Measurements from ENCODE around the gene TTLL11. TPM values are rescaled to one million over a fixed set of nuclear protein-coding genes. Genes with fewer than 3 reads are reported as not detected.

The TTLL11 gene
- polyA plus RNA-seq, 1 donor (not counting 4 experiments of a cell fraction or from before 2014, with no cell fraction given), result 8.0 TPM

DNA sequence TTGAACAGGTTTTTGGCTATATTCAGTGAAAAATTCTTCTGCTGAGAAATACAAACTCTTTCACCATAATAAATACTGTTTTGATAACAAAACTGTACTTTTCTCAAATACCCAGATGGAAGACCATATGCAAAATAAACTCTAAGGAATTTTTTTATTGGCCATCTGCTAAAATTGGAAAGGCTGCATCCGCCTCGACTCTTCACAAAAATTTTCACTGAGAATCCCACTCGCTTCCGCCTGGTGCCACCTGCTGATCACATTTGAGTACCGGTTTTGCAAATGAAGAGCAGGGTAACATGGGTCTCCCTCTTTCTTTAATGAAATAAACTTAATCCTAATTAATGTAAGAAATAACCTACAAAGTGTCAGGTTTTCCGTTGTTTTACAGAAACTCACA, 76.4 kb downstream of the TTLL11 start:
- Histone ChIP-seq H3K27me3 (ENCODE audit: control insufficient read depth, extremely low read depth, insufficient read depth, low read length) (no peaks in the 10 kb centered on the region), H3K79me2 (ENCODE audit: control insufficient read depth, insufficient read depth, low read length) (no peaks in the 10 kb centered on the region), H3K9me3 (ENCODE audit: control insufficient read depth, low read depth, low read length) (no peaks in the 10 kb centered on the region), H2AFZ (ENCODE audit: control insufficient read depth, low read length) (no peak overlapping the region), H3K36me3 (ENCODE audit: control insufficient read depth in 2 of 2, extremely low read depth in 1 of 2, insufficient read depth in 2 of 2, low read length in 2 of 2) (peaks cover 0 to 2% of the 10 kb centered on the region in 2 experiments), H4K20me1 (ENCODE audit: control insufficient read depth, extremely low read depth, insufficient read depth, low read length) (no peaks in the 10 kb centered on the region), H3K27ac (ENCODE audit: control insufficient read depth, insufficient read depth, low read length) (no peak overlapping the region), H3K9me1 (ENCODE audit: control insufficient read depth, extremely low read depth, insufficient read depth, low read length) (no peaks in the 10 kb centered on the region), H3K4me3 (ENCODE audit: control insufficient read depth in 2 of 3, extremely low read depth in 1 of 3, insufficient read depth in 2 of 3, low read depth in 1 of 3, low read length in 3 of 3) (no peak overlapping the region), H3K4me1 (ENCODE audit: control insufficient read depth, extremely low read depth, insufficient read depth, low read length) (no peaks in the 10 kb centered on the region), H3K9ac (ENCODE audit: control insufficient read depth, extremely low read depth, insufficient read depth, low read length) (no peak overlapping the region), H3K4me2 (ENCODE audit: control insufficient read depth, extremely low read depth, insufficient read depth, low read depth, low read length) (no peak overlapping the region)
- dilution Hi-C loops (cut with MboI; ENCODE audit: extremely low pct_ligation_motif_present, low sequenced_read_pairs), result no loop called here
- DNase-seq (ENCODE audit: low read depth, low spot score), result no peak
- no peak for FAIRE-seq
- no peak for TF ChIP-seq EZH2 (IDR thresholded peaks at IDR 0.05; ENCODE audit: low read length)
- TF ChIP-seq, protein P1, sequence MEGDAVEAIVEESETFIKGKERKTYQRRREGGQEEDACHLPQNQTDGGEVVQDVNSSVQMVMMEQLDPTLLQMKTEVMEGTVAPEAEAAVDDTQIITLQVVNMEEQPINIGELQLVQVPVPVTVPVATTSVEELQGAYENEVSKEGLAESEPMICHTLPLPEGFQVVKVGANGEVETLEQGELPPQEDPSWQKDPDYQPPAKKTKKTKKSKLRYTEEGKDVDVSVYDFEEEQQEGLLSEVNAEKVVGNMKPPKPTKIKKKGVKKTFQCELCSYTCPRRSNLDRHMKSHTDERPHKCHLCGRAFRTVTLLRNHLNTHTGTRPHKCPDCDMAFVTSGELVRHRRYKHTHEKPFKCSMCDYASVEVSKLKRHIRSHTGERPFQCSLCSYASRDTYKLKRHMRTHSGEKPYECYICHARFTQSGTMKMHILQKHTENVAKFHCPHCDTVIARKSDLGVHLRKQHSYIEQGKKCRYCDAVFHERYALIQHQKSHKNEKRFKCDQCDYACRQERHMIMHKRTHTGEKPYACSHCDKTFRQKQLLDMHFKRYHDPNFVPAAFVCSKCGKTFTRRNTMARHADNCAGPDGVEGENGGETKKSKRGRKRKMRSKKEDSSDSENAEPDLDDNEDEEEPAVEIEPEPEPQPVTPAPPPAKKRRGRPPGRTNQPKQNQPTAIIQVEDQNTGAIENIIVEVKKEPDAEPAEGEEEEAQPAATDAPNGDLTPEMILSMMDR (optimal IDR thresholded peaks at IDR 0.05 in 1 of 3, IDR thresholded peaks at IDR 0.05 in 1 of 3, conservative IDR thresholded peaks at IDR 0.05 in 1 of 3; ENCODE audit: extremely low read depth in 1 of 3, insufficient read depth in 2 of 3, low read length in 3 of 3), result peak in 1 of 3 experiments; percentile 12

GRCh38 chr9:122016309-122016708, 76.8 kb downstream of the TTLL11 start:
- dilution Hi-C loops (cut with MboI; ENCODE audit: extremely low pct_ligation_motif_present, low sequenced_read_pairs), result no loop called here
- TF ChIP-seq, protein P1 (optimal IDR thresholded peaks at IDR 0.05 in 1 of 3, IDR thresholded peaks at IDR 0.05 in 1 of 3, conservative IDR thresholded peaks at IDR 0.05 in 1 of 3; ENCODE audit: extremely low read depth in 1 of 3, insufficient read depth in 2 of 3, low read length in 3 of 3), result no peak
- TF ChIP-seq EZH2 (IDR thresholded peaks at IDR 0.05; ENCODE audit: low read length), result no peak
- Histone ChIP-seq H3K36me3 (ENCODE audit: control insufficient read depth in 2 of 2, extremely low read depth in 1 of 2, insufficient read depth in 2 of 2, low read length in 2 of 2) (peaks cover 0 to 2% of the 10 kb centered on the region in 2 experiments), H3K27ac (ENCODE audit: control insufficient read depth, insufficient read depth, low read length) (no peak overlapping the region), H3K4me2 (ENCODE audit: control insufficient read depth, extremely low read depth, insufficient read depth, low read depth, low read length) (no peak overlapping the region), H3K27me3 (ENCODE audit: control insufficient read depth, extremely low read depth, insufficient read depth, low read length) (no peaks in the 10 kb centered on the region), H3K4me3 (ENCODE audit: control insufficient read depth in 2 of 3, extremely low read depth in 1 of 3, insufficient read depth in 2 of 3, low read depth in 1 of 3, low read length in 3 of 3) (no peak overlapping the region), H3K79me2 (ENCODE audit: control insufficient read depth, insufficient read depth, low read length) (no peaks in the 10 kb centered on the region), H3K9ac (ENCODE audit: control insufficient read depth, extremely low read depth, insufficient read depth, low read length) (no peak overlapping the region), H2AFZ (ENCODE audit: control insufficient read depth, low read length) (no peak overlapping the region), H4K20me1 (ENCODE audit: control insufficient read depth, extremely low read depth, insufficient read depth, low read length) (no peaks in the 10 kb centered on the region), H3K9me3 (ENCODE audit: control insufficient read depth, low read depth, low read length) (no peaks in the 10 kb centered on the region), H3K9me1 (ENCODE audit: control insufficient read depth, extremely low read depth, insufficient read depth, low read length) (no peaks in the 10 kb centered on the region), H3K4me1 (ENCODE audit: control insufficient read depth, extremely low read depth, insufficient read depth, low read length) (no peaks in the 10 kb centered on the region)
- no peak for FAIRE-seq
- no peak for DNase-seq (ENCODE audit: low read depth, low spot score)

All from keratinocyte (primary cell).